Epithelial cell of proximal tubule (primary cell): ENCODE results near the gene ZNF750. TPM values are rescaled to one million over a fixed set of nuclear protein-coding genes. Genes with fewer than 3 reads are reported as not detected.

Experiments
- DNase-seq: peaks from one replicate; pipeline ENCODE4 v3.0.0-alpha.2; 2011; ENCODE audit warnings: low read depth
- H3K4me3 ChIP-seq: 2 replicates; pipeline ENCODE4 v1.5.1; 2011; ENCODE audit warnings: low read depth, mild to moderate bottlenecking, low read length
- total RNA-seq: library from RNA; depleted of rRNA; stranded (reverse); fragments of >200 nt; gene quantifications from 2 replicates; pipeline ENCODE4 v1.2.3, GENCODE V29; 2015
- TF ChIP-seq, protein P1 (sequence below): conservative IDR thresholded peaks from 2 replicates; pipeline ENCODE4 v1.5.1; 2012; ENCODE audit warnings: low read depth, mild to moderate bottlenecking, low read length

The ZNF750 gene
- total RNA-seq, 1 donor from 2014 or later: 0.40 TPM

DNA sequence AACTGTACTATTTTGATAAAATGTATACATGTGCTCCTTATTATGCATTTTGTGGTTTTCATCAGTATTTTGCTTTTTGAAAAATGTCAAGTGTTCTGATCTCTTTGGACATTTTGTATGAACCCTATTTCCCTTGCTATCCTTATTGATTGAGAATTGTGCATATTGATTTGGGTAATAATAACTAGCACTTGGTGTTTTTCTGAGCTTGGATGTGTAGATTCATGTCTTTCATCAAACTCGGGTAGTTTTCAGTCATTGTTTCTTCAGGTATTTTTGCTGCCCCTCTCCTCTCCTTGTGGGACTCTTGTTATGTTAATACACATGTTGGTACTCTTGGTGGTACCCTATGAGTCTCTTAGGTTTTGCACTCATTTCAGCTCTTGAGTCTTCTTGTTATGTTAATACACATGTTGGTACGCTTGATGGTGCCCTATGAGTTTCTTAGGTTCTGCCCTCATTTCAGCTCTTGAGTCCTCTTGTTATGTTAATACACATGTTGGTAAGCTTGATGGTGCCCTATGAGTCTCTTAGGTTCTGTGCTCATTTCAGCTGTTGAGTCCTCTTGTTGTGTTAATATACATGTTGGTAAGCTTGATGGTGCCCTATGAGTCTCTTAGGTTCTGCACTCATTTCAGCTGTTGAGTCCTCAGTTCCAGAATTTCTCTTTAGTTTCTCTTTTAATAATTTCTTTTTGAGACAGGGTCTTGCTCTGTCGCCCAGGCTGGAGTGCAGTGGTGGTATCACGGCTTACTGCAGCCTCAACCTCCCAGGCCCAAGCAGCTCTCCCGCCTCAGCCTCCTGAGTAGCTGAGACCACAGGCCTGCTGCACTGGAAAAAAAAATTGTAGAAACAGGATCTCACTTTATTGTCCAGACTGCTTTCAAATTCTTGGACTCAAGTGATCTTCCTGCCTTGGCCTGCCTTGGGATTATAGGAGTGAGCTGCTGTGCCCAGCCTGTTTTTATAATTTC is 19.3 kb downstream of the ZNF750 start:
- TF ChIP-seq, protein P1, sequence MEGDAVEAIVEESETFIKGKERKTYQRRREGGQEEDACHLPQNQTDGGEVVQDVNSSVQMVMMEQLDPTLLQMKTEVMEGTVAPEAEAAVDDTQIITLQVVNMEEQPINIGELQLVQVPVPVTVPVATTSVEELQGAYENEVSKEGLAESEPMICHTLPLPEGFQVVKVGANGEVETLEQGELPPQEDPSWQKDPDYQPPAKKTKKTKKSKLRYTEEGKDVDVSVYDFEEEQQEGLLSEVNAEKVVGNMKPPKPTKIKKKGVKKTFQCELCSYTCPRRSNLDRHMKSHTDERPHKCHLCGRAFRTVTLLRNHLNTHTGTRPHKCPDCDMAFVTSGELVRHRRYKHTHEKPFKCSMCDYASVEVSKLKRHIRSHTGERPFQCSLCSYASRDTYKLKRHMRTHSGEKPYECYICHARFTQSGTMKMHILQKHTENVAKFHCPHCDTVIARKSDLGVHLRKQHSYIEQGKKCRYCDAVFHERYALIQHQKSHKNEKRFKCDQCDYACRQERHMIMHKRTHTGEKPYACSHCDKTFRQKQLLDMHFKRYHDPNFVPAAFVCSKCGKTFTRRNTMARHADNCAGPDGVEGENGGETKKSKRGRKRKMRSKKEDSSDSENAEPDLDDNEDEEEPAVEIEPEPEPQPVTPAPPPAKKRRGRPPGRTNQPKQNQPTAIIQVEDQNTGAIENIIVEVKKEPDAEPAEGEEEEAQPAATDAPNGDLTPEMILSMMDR: no peak
- no peak for DNase-seq
- no peak overlapping the region for H3K4me3 ChIP-seq

DNA sequence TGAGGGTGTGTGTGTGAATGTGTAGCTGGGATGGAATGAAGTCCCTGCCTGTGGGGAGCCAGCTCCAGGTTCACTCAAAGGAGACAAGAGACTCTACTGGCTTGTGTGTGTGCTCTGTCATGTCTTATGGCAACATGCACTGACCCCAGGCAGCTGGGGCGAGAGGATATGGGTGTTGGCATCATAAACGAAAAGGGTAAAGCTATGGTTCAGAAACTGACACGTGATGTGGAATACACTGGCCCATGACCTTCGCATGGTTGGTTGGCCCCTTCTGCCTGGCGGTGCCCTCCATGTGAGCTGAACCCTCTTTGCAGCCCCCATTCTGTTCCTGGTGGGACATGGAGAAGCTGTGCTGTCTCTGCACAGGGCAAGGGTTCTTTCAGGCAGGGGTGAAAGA is 21.9 kb downstream of the ZNF750 start:
- H3K4me3 ChIP-seq: no peak overlapping the region
- DNase-seq: no peak
- TF ChIP-seq, protein P1: no peak

DNA sequence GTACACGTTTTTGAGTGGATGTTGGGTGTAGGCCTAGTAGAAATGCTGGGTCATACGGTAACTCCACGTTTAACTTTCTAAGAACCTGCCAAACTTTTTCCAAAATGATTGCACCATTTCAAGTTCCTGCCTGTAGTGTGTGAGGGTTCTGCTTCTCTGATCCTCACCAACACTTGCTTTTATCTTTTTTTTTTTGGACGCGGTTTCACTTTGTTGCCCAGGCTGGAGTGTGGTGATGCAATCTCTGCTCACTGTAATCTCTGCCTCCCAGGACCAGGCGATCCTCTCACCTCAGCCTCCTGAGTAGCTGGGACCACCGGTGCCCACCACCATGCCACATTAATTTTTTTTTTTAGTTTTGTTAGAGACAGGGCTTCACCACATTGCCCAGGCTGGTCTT is 23.5 kb downstream of the ZNF750 start:
- TF ChIP-seq, protein P1: no peak
- H3K4me3 ChIP-seq: no peak overlapping the region
- DNase-seq: no peak

DNA sequence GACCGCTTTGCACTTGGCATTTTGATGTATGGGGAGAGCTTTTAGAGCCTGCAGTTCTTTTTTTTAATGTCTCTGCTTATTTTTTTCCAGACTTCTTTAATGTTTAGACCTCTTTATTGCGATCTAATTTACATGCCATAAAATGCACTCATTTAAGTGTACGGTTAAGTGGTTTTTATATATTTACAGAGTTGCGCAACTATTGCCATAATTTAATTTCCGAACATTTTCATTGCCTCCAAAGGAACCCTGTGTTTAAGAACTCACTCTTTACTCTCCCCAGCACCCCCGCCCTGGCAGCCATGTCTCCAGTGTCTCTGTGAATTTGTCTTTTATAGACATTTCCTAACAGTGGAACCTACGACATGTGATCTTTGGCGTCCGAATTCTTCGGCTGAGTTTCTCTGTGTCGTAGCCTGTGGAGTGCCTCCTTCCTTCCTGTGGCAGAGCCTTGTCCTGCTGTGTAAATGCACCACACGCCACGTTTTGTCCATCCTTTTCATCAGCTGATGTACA is 24.0 kb downstream of the ZNF750 start:
- TF ChIP-seq, protein P1: no peak
- no peak overlapping the region for H3K4me3 ChIP-seq
- no peak for DNase-seq

DNA sequence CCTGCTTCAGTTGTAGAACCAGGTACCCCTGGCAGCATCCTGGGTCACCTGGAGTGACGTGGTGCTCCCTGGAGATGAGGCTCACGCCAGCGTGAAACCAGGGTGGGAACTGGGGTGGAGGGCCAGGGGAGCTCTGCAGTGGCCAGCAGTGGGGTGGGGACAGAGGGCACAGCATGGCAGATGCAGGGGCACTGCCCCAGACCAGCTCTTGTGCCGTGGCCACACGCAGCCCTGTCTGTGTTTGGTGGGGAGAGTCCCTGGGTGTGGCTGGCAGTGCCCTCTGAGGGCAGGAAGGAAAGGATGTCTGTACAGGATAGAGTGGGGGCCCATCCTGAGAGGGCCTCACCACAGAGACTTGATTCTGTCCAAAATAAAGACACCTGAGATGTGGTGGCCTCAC is 24.5 kb downstream of the ZNF750 start:
- H3K4me3 ChIP-seq: no peak overlapping the region
- TF ChIP-seq, protein P1: no peak
- DNase-seq: no peak

DNA sequence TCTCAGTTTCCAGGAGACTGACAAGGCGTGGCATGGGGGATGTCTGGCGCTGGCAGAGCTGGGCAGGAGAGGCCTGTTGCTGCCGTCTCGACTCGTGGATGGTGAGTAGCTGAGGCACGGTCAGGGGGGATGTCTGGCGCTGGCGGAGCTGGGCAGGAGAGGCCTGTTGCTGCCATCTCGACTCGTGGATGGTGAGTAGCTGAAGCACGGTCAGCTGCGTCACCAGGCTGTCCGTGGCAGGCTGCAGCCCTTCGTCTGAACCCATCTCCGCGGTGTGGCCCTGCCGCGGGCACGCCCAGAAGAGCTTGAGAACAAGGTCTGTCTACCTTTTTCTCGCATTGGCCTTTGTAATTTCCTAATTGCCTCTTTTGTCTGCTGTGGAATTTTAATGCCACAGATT is 25.0 kb downstream of the ZNF750 start:
- no peak for DNase-seq
- H3K4me3 ChIP-seq: no peak overlapping the region
- TF ChIP-seq, protein P1: no peak
